Esophagus squamous epithelium (tissue), 4 donors: ENCODE results near the gene PLCXD3.

ENCODE experiments used
- CTCF ChIP-seq, 6 experiments: fragments of 450-650 bp in 4 of 6; fragments of 200-600 bp in 2 of 6; sonication (generic) in 2 of 6; IDR thresholded peaks; one replicate each; pipeline ENCODE4 v1.5.1; 2016 to 2019; ENCODE audit warnings: antibody characterized with exemption in 6 of 6, mild to moderate bottlenecking in 4 of 6, moderate library complexity in 4 of 6
- POLR2A ChIP-seq, 4 donors: fragments of 450-650 bp; IDR thresholded peaks; one replicate each; pipeline ENCODE4 v1.6.1; 2017; ENCODE audit warnings: antibody characterized with exemption in 4 of 4, mild to moderate bottlenecking in 4 of 4, moderate library complexity in 3 of 4

DNA sequence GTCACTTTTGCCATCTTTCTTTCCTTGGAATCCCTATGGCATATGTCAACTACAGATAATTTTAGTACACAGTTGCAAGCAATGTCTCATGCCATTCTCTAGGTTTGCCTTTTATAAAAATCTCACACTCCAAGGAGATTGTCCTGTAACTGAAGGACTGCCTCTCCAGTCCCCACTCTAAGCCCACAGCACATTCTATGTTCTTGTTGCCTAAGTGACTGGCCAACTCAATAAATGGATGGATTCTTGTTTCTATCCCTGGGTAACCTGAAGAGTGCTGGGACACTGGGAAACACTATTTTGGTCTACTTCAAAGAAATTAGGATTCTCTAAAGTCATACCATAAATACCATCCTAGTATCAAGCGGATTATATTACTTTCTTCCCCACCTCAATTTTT is 145.0 kb downstream of the PLCXD3 start:
- TF ChIP-seq CTCF (IDR thresholded peaks at IDR 0.05) (no peak), POLR2A (IDR thresholded peaks at IDR 0.05) (no peak)
